Measurements from ENCODE around the gene METTL25. TPM values are rescaled to one million over a fixed set of nuclear protein-coding genes. Genes with fewer than 3 reads are reported as not detected.

METTL25 gene
- total RNA-seq, 2 donors from 2014 or later: 9.5 to 10.6 TPM

- Mint-ChIP-seq H3K4me1 (no peaks in the 10 kb centered on the region), H3K36me3 (ENCODE audit: low read depth) (no peaks in the 10 kb centered on the region), H3K9me3 (no peaks in the 10 kb centered on the region), H3K27me3 (ENCODE audit: insufficient read depth) (no peaks in the 10 kb centered on the region), H3K4me3 (no peak overlapping the region), H3K27ac (no peak overlapping the region)
- WGBS, 2 experiments (ENCODE audit: insufficient coverage in 1 of 2, insufficient read length in 1 of 2): 91 to 94% methylated on average over 3 to 5 of the region's 5 CpGs
- TF ChIP-seq, protein P1, sequence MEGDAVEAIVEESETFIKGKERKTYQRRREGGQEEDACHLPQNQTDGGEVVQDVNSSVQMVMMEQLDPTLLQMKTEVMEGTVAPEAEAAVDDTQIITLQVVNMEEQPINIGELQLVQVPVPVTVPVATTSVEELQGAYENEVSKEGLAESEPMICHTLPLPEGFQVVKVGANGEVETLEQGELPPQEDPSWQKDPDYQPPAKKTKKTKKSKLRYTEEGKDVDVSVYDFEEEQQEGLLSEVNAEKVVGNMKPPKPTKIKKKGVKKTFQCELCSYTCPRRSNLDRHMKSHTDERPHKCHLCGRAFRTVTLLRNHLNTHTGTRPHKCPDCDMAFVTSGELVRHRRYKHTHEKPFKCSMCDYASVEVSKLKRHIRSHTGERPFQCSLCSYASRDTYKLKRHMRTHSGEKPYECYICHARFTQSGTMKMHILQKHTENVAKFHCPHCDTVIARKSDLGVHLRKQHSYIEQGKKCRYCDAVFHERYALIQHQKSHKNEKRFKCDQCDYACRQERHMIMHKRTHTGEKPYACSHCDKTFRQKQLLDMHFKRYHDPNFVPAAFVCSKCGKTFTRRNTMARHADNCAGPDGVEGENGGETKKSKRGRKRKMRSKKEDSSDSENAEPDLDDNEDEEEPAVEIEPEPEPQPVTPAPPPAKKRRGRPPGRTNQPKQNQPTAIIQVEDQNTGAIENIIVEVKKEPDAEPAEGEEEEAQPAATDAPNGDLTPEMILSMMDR (conservative IDR thresholded peaks at IDR 0.05): no peak
- Histone ChIP-seq H3K27me3 (ENCODE audit: control insufficient read depth, insufficient read depth, low read length, poor library complexity, severe bottlenecking) (no peaks in the 10 kb centered on the region), H3K9me3 (ENCODE audit: control insufficient read depth, low read length) (no peaks in the 10 kb centered on the region), H3K9ac (ENCODE audit: extremely low read depth, low read length, poor library complexity, severe bottlenecking) (no peak overlapping the region), H3K4me3 (ENCODE audit: low read length) (no peak overlapping the region), H3K4me1 (ENCODE audit: control insufficient read depth, insufficient read depth, low read length) (no peaks in the 10 kb centered on the region), H3K27ac (ENCODE audit: low read depth, low read length) (no peak overlapping the region), H3K36me3 (ENCODE audit: control insufficient read depth, insufficient read depth, low read length) (no peaks in the 10 kb centered on the region)
- DNase-seq: peak; percentile 58
Measured at GRCh38 chr12:82517808-82518207, 159.5 kb downstream of the METTL25 start.

DNA sequence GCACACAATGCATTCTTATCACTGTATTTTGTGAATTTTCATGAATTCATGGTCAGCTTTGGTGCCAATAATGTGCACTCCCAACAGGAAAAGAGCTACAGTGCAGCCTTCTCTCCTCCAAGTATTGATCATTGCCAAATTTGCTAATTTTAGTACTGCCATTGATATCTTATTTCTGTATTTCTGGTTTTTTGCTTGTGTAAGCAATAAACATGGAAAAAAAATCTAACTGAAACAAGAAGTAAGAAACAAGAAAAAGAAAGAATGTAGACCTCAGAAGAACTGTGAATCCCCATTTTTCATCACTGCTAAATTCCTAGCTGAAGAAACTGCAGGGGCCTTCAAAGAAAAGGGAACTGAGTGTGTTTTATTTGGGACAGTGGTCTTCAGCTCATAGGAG lies 161.2 kb downstream of the METTL25 start:
- no peak overlapping the region for H3K9ac ChIP-seq (ENCODE audit: extremely low read depth, low read length, poor library complexity, severe bottlenecking)
- H3K4me3 ChIP-seq (ENCODE audit: low read length): no peak overlapping the region
- Mint-ChIP-seq H3K4me3 (no peak overlapping the region), H3K4me1 (no peaks in the 10 kb centered on the region), H3K9me3 (no peaks in the 10 kb centered on the region), H3K36me3 (ENCODE audit: low read depth) (no peaks in the 10 kb centered on the region), H3K27me3 (ENCODE audit: insufficient read depth) (no peaks in the 10 kb centered on the region), H3K27ac (no peak overlapping the region)
- no peaks in the 10 kb centered on the region for H3K36me3 ChIP-seq (ENCODE audit: control insufficient read depth, insufficient read depth, low read length)
- no peaks in the 10 kb centered on the region for H3K4me1 ChIP-seq (ENCODE audit: control insufficient read depth, insufficient read depth, low read length)
- H3K27me3 ChIP-seq (ENCODE audit: control insufficient read depth, insufficient read depth, low read length, poor library complexity, severe bottlenecking): no peaks in the 10 kb centered on the region
- H3K9me3 ChIP-seq (ENCODE audit: control insufficient read depth, low read length): no peaks in the 10 kb centered on the region
- no peak overlapping the region for H3K27ac ChIP-seq (ENCODE audit: low read depth, low read length)
- no peak for DNase-seq
- TF ChIP-seq, protein P1 (conservative IDR thresholded peaks at IDR 0.05): no peak

DNA sequence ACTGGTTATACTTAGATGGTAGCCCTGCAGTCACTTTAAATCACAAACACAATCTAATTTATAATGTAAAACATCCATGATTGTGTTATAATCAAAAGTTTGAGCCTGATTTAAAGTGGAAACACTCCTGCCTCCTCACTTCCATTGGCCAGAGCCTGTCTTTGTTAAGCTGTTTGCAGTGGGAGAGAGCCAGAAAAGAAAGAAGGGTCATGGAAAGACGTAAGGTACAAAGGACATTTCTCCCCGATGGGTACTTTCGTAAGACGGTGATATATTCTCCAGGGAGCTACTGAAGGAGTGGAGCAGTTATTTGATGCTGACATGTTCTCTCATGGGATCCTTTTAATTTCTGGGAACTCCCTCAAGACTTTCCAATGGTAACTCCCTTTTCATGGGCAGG lies 164.0 kb downstream of the METTL25 start:
- no peaks in the 10 kb centered on the region for H3K36me3 Mint-ChIP-seq (ENCODE audit: low read depth)
- no peaks in the 10 kb centered on the region for H3K27me3 Mint-ChIP-seq (ENCODE audit: insufficient read depth)
- TF ChIP-seq, protein P1 (conservative IDR thresholded peaks at IDR 0.05): no peak
- Histone ChIP-seq H3K9me3 (ENCODE audit: control insufficient read depth, low read length) (no peaks in the 10 kb centered on the region), H3K9ac (ENCODE audit: extremely low read depth, low read length, poor library complexity, severe bottlenecking) (no peak overlapping the region), H3K27me3 (ENCODE audit: control insufficient read depth, insufficient read depth, low read length, poor library complexity, severe bottlenecking) (no peaks in the 10 kb centered on the region), H3K36me3 (ENCODE audit: control insufficient read depth, insufficient read depth, low read length) (no peaks in the 10 kb centered on the region), H3K4me3 (ENCODE audit: low read length) (no peak overlapping the region), H3K27ac (ENCODE audit: low read depth, low read length) (no peak overlapping the region), H3K4me1 (ENCODE audit: control insufficient read depth, insufficient read depth, low read length) (no peaks in the 10 kb centered on the region)
- no peak for DNase-seq
- no peak overlapping the region for H3K4me3 Mint-ChIP-seq
- H3K9me3 Mint-ChIP-seq: no peaks in the 10 kb centered on the region
- H3K4me1 Mint-ChIP-seq: no peaks in the 10 kb centered on the region
- 93 to 100% methylated on average over 2 to 4 of the region's 4 CpGs for WGBS, 2 experiments (ENCODE audit: insufficient coverage in 1 of 2, insufficient read length in 1 of 2)
- H3K27ac Mint-ChIP-seq: no peak overlapping the region

Measured in endodermal cell (in vitro differentiated cells).